SKM-1 treated with dmso at 0.1 percent for 144 hours (cell line): ENCODE results near the gene SLC16A3.

Experiments used
- DNase-seq: peaks from one replicate; lab custom pipeline; 2025; ENCODE audit not compliant: unreplicated experiment; lab: John Stamatoyannopoulos, UW

The SLC16A3 gene

DNA sequence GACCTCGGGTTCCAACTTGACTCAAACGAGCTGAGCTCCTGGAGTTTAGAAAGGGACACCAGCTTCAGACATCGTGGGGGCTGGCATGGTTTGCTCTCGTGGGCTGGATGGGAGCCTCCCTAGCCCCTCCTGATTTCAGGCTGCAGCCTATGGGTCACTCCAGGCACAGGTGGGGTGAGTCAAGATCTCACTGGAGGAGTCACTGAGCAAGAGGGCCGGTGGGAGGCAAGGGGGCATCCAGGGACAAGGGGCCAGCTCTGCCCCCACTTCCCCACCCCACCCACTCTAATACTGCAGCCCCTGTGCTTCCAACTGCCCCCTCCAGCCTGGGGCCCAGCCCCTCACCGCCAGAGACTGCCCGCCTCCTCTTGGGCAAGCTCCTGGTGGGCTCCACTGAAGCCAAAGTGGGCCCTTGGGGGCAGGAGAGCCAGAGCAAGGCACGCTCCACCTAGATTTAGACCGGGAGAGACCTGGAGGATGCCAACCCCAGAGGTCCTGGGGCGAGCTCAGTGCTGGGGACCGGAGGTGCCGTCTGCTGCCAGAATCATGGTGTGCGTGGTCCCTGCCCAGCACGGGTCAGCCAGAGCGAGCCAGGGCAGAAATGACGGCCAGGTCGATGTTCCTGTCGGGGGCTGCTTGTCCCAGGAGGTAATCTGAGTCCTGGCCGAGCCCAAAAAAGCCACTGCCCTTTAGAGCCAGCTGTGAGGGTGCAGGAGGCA, 6.4 kb downstream of the SLC16A3 start:
- no peak for DNase-seq

DNA sequence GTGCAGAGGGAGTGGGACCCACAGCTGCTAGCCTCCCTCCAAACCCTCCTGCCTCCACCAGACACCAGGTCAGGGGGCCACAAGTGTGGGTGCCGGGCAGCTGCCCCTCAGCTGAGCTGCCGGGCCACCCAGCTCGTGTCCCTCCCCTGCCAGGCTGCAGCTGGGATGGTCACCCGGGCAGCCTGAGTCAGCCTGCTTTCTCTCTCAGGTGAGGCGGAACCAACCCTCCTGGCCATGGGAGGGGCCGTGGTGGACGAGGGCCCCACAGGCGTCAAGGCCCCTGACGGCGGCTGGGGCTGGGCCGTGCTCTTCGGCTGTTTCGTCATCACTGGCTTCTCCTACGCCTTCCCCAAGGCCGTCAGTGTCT, 6.9 kb downstream of the SLC16A3 start:
- DNase-seq: no peak

DNA sequence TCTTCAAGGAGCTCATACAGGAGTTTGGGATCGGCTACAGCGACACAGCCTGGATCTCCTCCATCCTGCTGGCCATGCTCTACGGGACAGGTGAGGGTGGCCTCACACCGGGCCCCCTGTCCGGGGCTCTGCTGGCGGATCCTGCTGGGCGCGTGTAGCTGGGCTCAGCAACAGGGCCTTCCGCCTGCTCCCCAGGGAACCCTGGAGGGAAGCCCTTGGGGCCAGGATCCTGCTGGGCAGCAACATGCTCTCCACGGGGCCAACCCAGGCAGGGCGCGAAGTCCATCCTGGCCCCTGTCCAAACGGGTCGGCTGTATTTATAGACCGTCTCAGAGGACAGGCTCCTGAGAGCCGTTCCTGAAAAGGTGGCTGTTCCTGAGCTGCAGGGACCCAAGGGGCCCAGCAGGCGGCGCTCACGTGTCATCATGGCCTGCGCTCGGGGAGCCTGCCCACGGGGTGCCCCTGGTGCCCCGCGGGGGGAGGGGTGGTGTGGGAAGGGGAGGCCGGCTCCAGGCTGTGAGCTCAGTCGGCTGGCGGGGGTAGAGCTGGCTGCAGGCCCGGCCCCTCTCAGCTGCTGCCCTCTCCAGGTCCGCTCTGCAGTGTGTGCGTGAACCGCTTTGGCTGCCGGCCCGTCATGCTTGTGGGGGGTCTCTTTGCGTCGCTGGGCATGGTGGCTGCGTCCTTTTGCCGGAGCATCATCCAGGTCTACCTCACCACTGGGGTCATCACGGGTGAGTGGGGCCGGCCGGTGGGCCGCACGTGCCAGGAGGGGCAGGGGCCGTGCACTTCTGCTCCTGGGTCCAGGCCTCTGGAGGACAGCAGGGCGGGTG, 7.5 kb downstream of the SLC16A3 start:
- DNase-seq: peak; percentile 14

GRCh38 chr17:82237083-82237745, 8.4 kb downstream of the SLC16A3 start:
- DNase-seq: no peak

DNA sequence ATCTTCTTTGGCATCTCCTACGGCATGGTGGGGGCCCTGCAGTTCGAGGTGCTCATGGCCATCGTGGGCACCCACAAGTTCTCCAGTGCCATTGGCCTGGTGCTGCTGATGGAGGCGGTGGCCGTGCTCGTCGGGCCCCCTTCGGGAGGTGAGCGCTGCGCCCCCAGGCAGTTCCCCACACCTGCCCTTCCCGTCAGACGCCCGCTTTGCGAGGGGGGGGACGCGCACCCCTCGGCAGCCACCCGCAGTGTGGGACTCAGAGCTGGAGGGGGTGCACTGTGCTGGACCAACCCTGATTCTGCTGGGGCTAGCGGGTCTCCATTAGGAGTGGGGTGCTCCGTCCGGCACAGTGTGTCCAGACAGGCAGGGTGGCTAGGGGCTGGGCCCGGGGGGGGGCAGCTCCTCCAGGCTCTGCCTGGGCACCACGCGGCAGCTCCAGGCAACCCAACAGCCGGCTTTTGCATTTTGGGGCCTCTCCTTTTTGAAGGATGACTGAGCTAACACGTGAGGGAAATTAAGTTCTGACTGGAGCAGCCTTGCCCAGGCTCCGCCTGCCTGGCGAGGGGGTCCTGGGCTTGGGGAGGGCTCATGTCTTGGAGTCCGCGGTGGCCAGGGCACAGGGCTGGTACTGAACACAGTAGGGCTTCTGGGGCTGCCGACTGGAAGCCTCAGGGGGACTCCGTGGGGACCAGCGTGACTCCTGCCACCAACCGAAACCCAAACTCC, 9.1 kb downstream of the SLC16A3 start:
- DNase-seq: no peak

DNA sequence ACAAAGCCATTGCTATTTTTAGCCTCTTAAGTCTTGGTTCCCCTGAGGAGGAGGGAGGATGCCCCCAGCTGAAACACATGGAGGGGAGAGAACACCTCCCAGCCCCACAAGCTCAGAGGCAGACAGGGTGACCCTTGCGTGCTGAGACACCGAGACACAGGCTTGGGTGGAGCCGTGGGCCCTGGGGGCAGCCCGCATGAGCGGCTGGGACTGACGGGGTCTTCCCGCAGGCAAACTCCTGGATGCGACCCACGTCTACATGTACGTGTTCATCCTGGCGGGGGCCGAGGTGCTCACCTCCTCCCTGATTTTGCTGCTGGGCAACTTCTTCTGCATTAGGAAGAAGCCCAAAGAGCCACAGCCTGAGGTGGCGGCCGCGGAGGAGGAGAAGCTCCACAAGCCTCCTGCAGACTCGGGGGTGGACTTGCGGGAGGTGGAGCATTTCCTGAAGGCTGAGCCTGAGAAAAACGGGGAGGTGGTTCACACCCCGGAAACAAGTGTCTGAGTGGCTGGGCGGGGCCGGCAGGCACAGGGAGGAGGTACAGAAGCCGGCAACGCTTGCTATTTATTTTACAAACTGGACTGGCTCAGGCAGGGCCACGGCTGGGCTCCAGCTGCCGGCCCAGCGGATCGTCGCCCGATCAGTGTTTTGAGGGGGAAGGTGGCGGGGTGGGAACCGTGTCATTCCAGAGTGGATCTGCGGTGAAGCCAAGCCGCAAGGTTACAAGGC, 9.8 kb downstream of the SLC16A3 start:
- DNase-seq: no peak

GRCh38 chr17:82239401-82239925, 10.6 kb downstream of the SLC16A3 start:
- no peak for DNase-seq

DNA sequence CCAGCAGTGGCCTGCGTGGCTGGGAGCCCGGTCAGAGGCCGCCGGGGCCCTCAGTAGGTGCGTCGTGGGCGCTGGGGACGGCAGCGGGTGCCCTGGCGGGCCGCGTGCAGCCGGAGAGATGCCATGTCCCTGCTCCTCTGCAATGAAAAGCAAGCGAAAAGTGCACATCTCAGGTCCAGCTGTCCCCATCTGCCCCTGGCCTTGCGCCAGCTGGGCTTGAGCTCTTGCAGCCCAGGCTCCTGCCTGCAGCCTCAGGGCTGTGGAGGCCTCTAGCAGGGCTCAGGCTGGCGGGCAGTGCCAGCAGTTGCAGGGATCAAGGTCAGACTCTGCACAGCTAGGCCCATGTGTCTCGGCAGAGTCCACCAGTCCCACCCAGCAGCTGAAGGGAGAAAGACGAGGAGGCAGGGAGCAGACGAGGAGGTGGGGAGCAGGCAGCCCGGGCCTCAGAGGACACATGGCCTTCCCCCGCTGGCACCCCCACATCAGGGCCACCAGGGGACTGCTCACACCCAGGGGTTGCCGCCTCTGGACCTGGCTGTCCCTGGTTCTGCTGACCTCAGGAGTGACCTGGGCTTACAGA, 11.2 kb downstream of the SLC16A3 start:
- DNase-seq: no peak

DNA sequence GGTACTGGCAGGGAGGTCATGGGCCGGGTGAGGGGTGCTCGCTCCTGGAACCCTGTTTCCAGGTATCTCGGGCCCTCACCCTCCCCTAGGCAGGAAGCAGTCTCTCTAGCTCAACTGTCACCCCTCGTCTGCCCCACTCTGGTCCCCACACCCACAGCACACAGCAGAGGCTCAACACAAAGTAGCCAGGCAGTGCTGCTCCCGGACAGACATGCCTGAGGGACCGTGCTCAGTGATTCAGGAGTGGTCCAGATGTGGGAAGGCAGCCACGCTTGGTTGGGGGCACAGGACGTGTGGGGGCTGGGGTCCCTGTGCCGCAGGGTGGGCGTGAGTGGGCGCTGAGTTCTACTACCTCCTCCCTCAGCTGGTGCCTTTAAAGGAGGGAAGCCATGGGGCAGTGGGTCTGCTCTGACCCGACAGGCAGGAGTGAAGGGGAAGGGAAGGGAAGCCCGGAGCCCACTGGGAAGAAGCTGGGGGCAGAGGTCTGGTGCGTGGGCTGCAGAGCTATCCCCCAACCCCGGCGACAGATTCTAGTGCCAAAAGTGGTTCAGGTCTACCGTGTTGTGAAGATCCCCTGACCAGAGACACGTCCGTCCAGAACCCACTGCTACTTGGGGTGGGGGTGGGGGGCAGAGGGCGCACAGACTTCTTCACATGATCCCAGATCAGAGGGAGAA, 11.8 kb downstream of the SLC16A3 start:
- no peak for DNase-seq

DNA sequence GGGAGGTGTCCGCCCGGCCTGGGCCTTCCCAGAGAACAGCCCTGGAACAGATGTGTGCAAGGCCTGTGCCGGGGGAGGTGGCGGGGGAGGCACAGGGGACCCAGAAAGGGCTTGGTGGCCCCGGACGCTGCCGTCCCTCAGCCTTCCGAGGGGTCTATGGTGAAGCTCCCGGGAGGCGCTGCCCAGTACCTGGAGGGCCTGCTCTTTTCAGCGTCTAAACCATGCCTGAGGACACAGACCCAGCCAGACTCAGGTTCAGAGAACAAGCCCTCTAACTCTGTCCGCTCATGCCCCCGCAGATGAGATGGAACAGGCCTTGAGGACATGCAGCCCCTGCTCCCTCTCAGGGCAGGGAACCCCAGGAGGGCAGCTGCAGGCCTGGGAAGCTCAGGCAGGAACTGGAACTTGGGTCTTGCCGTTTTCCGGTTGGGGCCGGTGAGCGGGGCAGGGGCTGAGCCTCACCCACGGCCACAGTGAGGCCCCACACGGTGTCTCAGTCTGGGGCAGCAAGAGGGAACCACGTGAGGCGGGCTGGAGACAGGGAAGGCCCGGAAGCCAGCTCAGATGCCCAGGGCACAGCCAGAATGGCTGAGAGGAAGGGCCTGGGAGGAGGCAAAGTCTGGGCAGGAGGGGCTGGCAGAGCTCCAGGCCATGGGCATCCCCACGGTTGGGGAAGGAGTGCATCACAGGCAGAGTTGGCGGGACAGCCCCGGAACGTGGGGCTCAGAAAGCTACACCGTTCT, 12.5 kb downstream of the SLC16A3 start:
- peak; percentile 72 for DNase-seq

GRCh38 chr17:82241926-82242697, 13.3 kb downstream of the SLC16A3 start:
- DNase-seq: peak; percentile 43

DNA sequence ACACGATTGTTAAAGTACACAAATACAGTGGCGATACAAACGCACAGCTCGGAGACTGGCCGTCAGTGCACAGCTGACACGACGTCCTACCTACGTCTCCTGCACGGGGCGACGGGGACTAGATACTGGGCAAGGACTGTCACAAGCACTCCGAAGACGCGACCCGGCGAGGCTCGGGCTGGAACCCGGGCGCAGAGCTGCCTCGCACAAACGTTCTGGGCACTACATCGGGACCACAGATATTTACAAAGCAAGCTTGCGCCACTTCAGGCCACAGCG, 13.8 kb downstream of the SLC16A3 start:
- DNase-seq: no peak

DNA sequence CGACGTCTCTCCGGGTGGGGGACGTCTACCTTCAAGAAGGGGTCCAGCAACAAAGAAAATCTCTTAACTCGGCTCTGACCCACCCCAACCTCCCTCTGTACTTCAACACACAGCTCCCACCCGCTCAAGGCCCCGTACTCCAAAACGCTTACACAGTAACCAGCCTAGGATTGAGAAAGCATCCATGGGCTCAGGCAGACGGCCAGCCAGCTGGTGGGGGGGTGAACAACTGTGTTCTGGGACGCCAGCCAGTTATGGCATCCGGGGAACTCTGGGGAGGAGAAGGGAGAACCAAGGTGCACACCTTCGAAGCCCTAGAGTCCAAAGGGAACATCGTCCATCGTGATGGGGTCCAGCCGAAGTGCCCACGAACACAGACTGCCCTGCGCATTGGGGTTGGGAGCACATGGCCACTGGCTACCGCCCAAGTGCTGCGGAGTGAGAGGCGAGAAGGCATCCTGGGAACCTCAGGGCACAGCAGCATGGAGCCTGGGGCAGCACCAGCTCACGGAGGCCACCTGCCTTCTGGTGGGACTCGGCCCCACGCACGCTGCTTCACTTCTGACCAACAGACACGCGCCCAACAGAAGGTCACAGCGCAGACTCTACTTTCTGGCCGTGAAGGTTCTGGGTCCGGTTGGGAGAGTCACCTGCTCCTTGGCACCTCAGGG, 14.3 kb downstream of the SLC16A3 start:
- DNase-seq: no peak

- no peak for DNase-seq
Observed at GRCh38 chr17:82243648-82244412, 15.0 kb downstream of the SLC16A3 start.

DNA sequence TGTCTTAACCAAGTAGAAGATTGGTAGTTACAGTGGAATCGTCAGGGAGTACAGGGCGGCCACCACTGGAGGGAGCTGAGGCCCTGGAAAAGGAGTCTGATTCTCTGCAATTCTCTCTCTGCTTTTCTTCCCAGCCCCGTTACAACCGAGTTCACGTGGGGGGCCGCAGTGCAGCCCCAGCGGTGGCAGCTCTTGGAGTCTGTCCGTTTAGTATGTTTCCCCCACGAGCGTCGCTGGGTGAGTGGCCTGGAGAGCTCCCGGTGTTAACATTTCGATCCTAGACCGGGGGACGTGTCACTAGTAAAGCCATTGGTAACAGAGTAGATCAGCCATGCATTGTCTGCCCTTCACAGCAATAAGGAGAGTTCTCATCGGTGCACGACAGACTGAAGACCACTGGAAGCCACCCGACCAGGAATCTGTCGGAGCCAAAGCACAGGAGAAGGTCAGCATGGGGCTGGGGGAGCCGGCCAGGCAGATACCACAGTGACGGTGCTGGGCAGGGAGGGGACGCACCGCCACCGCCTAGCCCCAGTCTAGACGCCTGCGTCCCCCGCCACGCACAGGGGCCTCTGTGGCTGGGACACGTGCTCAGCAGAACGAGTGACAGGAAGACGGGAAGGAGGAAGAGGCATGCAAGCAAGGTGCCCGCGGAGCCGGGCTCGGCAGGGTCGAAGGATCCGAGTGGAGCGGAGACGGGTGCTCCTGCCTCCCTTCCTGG, 15.7 kb downstream of the SLC16A3 start:
- peak; percentile 19 for DNase-seq
